GM10266 (cell line): ENCODE results near the gene THAP11.
"Not testable (repeated sequence)": the region's sequence is repeated elsewhere in the genome, so short reads cannot be mapped to it uniquely, and the experiment has no call there.

ENCODE experiments used
- DNase-seq: peaks from one replicate; pipeline ENCODE4 v3.0.0; 2012; ENCODE audit errors: extremely low spot score
- CTCF ChIP-seq: IDR thresholded peaks from 2 replicates; pipeline ENCODE4 v1.5.1; 2012; ENCODE audit warnings: mild to moderate bottlenecking, low read depth; ENCODE audit not compliant: control insufficient read depth, insufficient read depth; ENCODE audit errors: missing control alignments

THAP11 gene

GRCh38 chr16:67862623-67863583 is 20.8 kb downstream of the THAP11 start:
- TF ChIP-seq CTCF = no peak
- no peak for DNase-seq

- not testable (repeated sequence) for DNase-seq
These were observed 21.9 kb downstream of the THAP11 start for GRCh38 chr16:67864044-67864443.

DNA sequence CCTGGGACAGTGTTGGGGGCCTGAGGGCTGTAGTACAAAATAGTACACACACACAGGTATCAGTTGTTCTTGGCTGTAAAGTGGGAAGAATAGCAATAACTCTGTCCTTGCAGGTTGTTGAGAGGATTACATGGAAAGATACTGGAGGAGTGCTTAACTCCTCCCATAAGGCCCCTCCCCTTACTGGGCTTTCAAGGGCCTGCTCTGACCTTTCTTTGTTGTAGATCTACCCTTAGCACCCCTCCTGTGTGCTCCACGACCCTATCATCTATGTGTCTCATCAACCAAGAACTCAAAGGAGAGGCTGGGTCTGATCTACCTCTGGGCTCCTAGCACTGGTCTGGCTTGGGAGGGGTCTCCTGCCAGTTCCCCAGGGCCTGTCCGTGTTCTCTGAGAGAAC is 22.5 kb downstream of the THAP11 start:
- no peak for TF ChIP-seq CTCF
- DNase-seq = no peak

DNA sequence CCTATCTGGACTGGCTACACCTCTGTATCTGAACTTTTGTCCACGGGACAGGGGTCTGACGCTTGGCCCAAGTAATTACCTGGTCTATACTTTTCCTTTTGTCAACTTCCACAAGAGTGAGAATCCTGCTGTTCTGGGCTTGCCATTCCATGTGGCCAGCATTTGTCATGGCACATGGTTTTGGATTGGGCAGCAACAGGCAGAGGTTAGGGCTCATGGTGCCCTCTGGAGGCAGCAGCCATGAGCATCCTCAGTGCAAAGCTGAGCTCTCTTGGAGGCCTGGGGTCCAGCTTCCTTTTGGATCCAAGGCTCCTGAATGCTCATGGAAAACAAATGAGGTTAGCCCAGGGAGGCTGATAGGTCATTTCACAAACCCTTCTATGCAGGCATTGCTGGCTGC is 23.2 kb downstream of the THAP11 start:
- peak; percentile 63 for TF ChIP-seq CTCF
- no peak for DNase-seq

- no peak for TF ChIP-seq CTCF
These were observed 26.2 kb downstream of the THAP11 start for GRCh38 chr16:67868290-67868689.

DNA sequence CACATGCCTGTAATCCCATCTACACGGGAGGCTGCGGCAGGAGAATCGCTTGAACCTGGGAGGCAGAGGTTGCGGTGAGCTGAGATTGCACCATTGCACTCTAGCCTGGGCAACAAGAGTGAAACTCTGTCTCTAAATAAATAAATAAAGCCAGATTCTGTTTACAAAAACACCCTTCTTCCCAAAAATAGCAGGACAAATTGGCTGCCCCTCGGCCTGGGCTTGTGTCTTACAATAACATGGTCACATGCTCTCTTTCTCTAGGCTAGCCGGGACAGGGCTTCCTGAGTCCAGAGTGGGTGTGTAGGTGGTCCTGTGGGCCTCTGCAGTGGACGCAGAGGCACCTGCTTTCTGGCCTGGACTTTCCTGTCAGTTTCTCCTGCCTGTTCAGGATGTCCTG is 27.5 kb downstream of the THAP11 start:
- no peak for TF ChIP-seq CTCF
- no peak for DNase-seq

More at GRCh38 chr16:67868290-67868689, 26.2 kb downstream of the THAP11 start:
- DNase-seq = no peak

GRCh38 chr16:67871256-67871655 is 29.1 kb downstream of the THAP11 start:
- TF ChIP-seq CTCF = no peak
- DNase-seq = no peak
